HL-60 (cell line): Measurements from ENCODE around the gene CTBS.

Experiments used
- DNase-seq, 2 experiments: peaks; one replicate each; pipeline ENCODE4 v3.0.0-alpha.2; 2010 to 2020; ENCODE audit warnings: low read depth in 1 of 2, low spot score in 1 of 2
- H3K27ac ChIP-seq: fragments of 250-450 bp; sonication (Bioruptor Pico); replicated peaks from 2 replicates; pipeline ENCODE4 v1.5.1; 2020; ENCODE audit warnings: mild to moderate bottlenecking, moderate library complexity
- H3K27me3 ChIP-seq: fragments of 250-450 bp; sonication (Bioruptor Pico); 2 replicates; pipeline ENCODE4 v1.5.1; 2021; ENCODE audit warnings: mild to moderate bottlenecking, moderate library complexity; ENCODE audit not compliant: insufficient read depth, poor library complexity, severe bottlenecking
- H3K4me3 ChIP-seq: replicated peaks from 2 replicates; pipeline ENCODE4 v1.5.1; 2011; ENCODE audit warnings: mild to moderate bottlenecking, control low read depth, low read length; ENCODE audit not compliant: insufficient read depth
- GABPA ChIP-seq: IDR thresholded peaks from 2 replicates; pipeline ENCODE4 v1.6.1; 2012; ENCODE audit warnings: low read depth
- POLR2AphosphoS5 ChIP-seq: IDR thresholded peaks from 2 replicates; pipeline ENCODE4 v1.6.1; 2012; ENCODE audit warnings: low read depth
- REST ChIP-seq: IDR thresholded peaks from 2 replicates; pipeline ENCODE4 v1.6.1; 2012; ENCODE audit warnings: low read depth; ENCODE audit not compliant: insufficient replicate concordance
- SPI1 ChIP-seq: IDR thresholded peaks from 2 replicates; pipeline ENCODE4 v1.6.1; 2012; ENCODE audit warnings: low read depth, mild to moderate bottlenecking, borderline replicate concordance
- TF ChIP-seq, protein P1 (sequence below): IDR thresholded peaks from one replicate; pipeline ENCODE4 v1.5.1; 2011; ENCODE audit warnings: low read length, control low read depth, inconsistent platforms; ENCODE audit not compliant: insufficient read depth

CTBS gene

GRCh38 chr1:84613887-84614286 is 39.6 kb upstream of the CTBS start:
- H3K27ac ChIP-seq, result no peak overlapping the region
- no peaks in the 10 kb centered on the region for H3K27me3 ChIP-seq
- no peak for DNase-seq
- TF ChIP-seq SPI1 (no peak), REST (no peak), POLR2AphosphoS5 (no peak), GABPA (no peak)
- TF ChIP-seq, protein P1, sequence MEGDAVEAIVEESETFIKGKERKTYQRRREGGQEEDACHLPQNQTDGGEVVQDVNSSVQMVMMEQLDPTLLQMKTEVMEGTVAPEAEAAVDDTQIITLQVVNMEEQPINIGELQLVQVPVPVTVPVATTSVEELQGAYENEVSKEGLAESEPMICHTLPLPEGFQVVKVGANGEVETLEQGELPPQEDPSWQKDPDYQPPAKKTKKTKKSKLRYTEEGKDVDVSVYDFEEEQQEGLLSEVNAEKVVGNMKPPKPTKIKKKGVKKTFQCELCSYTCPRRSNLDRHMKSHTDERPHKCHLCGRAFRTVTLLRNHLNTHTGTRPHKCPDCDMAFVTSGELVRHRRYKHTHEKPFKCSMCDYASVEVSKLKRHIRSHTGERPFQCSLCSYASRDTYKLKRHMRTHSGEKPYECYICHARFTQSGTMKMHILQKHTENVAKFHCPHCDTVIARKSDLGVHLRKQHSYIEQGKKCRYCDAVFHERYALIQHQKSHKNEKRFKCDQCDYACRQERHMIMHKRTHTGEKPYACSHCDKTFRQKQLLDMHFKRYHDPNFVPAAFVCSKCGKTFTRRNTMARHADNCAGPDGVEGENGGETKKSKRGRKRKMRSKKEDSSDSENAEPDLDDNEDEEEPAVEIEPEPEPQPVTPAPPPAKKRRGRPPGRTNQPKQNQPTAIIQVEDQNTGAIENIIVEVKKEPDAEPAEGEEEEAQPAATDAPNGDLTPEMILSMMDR, result no peak
- H3K4me3 ChIP-seq, result no peak overlapping the region

DNA sequence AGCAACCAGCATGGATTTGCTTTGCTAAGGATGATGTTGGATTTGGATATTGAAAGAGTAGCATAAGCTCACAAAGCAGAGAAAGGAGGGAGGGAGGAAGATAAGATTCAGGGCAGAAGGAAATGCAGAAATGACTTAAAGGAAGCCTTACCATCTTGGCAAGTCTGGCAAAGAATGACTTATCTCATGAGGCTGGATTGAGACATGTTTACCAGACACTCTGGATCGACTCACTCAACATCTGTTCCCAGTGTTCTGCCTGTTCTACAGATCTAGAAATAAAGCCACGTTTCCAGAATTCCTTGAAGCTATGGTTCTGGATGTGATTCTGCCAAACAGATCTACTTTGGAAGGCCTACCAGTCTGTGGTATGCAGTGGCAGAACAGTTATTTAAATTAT is 38.8 kb upstream of the CTBS start:
- H3K27me3 ChIP-seq, result no peaks in the 10 kb centered on the region
- H3K27ac ChIP-seq, result no peak overlapping the region
- TF ChIP-seq GABPA, result no peak
- TF ChIP-seq REST, result no peak
- no peak for TF ChIP-seq SPI1
- TF ChIP-seq, protein P1, result no peak
- TF ChIP-seq POLR2AphosphoS5, result no peak
- H3K4me3 ChIP-seq, result no peak overlapping the region
- DNase-seq, result no peak

DNA sequence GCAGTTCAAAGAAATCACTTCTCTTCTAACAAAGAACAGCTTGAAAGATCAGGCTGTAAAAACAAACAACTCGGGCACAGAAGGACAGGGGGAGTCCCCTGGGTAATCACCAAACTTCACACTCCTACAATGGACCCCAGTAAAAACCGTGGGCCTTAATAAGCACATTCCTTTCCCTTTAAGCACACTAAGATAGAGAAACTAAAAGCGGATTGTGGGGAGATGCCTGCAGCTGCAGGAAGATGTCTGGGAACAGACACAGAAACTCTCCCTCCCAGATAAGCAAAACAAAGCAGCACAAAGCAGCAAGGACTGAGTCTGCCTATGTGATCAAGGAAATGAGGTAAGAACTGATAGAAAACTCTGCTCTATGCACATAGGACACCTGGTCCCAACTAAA is 37.6 kb upstream of the CTBS start:
- Histone ChIP-seq H3K27ac (no peak overlapping the region), H3K4me3 (no peak overlapping the region), H3K27me3 (no peaks in the 10 kb centered on the region)
- no peak for DNase-seq
- TF ChIP-seq REST, result no peak
- TF ChIP-seq, protein P1, result no peak
- no peak for TF ChIP-seq GABPA
- no peak for TF ChIP-seq POLR2AphosphoS5
- TF ChIP-seq SPI1, result no peak
